Right lobe of liver (tissue), 4 donors: ENCODE results near the gene TBPL1.

Experiments
- POLR2A ChIP-seq: fragments of 450-650 bp; IDR thresholded peaks from one replicate; pipeline ENCODE4 v1.6.1; 2017; ENCODE audit warnings: antibody characterized with exemption, mild to moderate bottlenecking
- TF ChIP-seq, protein P1 (sequence below), 4 donors: fragments of 200-600 bp in 3 of 4; fragments of 450-650 bp in 1 of 4; IDR thresholded peaks; one replicate each; pipeline versions ENCODE4 v1.5.1 to v1.8.0; 2016 to 2022; ENCODE audit warnings: antibody characterized with exemption in 4 of 4, mild to moderate bottlenecking in 2 of 4
- donor health status: DM: no; HTN: no; CAD: no.
- donor health status: DM: no; HTN: no; CAD: no.
- donor health status: DM: no; HTN: yes; CAD: no.

GRCh38 chr6:133997267-133997666, 44.2 kb downstream of the TBPL1 start:
- TF ChIP-seq POLR2A = no peak
- TF ChIP-seq, protein P1, sequence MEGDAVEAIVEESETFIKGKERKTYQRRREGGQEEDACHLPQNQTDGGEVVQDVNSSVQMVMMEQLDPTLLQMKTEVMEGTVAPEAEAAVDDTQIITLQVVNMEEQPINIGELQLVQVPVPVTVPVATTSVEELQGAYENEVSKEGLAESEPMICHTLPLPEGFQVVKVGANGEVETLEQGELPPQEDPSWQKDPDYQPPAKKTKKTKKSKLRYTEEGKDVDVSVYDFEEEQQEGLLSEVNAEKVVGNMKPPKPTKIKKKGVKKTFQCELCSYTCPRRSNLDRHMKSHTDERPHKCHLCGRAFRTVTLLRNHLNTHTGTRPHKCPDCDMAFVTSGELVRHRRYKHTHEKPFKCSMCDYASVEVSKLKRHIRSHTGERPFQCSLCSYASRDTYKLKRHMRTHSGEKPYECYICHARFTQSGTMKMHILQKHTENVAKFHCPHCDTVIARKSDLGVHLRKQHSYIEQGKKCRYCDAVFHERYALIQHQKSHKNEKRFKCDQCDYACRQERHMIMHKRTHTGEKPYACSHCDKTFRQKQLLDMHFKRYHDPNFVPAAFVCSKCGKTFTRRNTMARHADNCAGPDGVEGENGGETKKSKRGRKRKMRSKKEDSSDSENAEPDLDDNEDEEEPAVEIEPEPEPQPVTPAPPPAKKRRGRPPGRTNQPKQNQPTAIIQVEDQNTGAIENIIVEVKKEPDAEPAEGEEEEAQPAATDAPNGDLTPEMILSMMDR (IDR thresholded peaks at IDR 0.05) = no peak
